ENCODE results near the gene SCAMP5.

DNA sequence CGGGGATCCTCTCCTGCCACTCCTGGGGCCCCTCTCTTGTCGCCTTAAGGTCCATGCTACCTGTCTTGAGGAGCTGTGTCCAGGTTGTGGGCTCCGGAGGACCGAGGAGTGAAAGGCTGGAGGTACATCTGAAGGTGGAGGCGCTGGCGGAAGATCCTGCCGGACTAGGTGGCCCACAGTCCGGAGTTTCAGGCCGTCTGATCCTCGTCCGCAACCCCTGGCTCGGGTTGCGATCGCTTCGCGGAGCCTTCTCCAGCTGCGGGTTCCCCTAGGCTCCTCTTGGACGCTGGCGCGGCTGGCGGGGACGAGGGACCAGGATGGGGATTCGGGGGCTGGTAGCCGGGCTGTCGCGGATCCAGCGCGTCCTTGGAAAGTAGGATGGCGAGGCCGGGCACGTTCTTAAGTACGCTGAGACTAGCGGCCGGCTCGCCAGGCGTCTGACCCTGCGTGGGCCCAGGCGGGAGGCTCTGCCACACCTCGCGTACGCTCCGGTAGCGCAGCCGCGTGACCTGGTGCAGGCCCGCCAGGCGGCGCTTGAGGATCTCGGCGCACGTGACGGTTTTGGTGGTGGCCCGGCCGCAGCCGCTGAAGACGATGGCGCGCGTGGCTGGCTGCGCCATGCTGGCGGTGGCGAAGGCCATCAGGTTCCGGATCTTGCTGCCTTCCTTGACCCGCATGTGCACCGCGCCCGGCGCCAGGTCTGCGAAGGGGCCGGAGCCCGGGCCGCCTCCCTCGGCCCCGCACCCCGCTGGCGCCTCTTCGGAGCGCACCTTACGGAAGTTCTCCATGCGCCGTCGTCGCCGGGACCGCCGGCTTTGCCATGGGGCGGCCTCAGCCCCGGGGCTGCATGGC, 39.3 kb upstream of the SCAMP5 start:
- TF ChIP-seq CTCF (IDR thresholded peaks at IDR 0.05) (peak in 3 of 4 experiments; percentile 38 to 58 (median 55)), POLR2AphosphoS5 (IDR thresholded peaks at IDR 0.05) (peak; percentile 47)
